Fibroblast of mammary gland (primary cell): Measurements from ENCODE around the gene HILPDA.

ENCODE experiments used
- DNase-seq: peaks from one replicate; pipeline ENCODE4 v3.0.0-alpha.2; 2010; ENCODE audit warnings: low read depth
- H3K4me3 ChIP-seq: 2 replicates; pipeline ENCODE4 v1.5.1; 2011; ENCODE audit warnings: low read depth, mild to moderate bottlenecking, low read length, moderate library complexity; ENCODE audit not compliant: control insufficient read depth
- CTCF ChIP-seq: conservative IDR thresholded peaks from 2 replicates; pipeline ENCODE4 v1.5.1; 2011; ENCODE audit warnings: low read depth, low read length, inconsistent platforms; ENCODE audit not compliant: control insufficient read depth, insufficient read depth

The HILPDA gene

GRCh38 chr7:128455543-128456254, at the start of gene HILPDA:
Gene HILPDA (plus strand): TSS chr7:128455878. CDS start chr7:128457269, 1,391 bp downstream.
- H3K4me3 ChIP-seq: peak within 1 kb of the TSS; percentile 99
- TF ChIP-seq CTCF: no peak
- peak; percentile 98 for DNase-seq

- no peak overlapping the region for H3K4me3 ChIP-seq
- no peak for DNase-seq
- no peak for TF ChIP-seq CTCF
Measured at GRCh38 chr7:128406314-128407232, 49.1 kb upstream of the HILPDA start.

- TF ChIP-seq CTCF: no peak
- H3K4me3 ChIP-seq: no peak overlapping the region
Measured at GRCh38 chr7:128407233-128407589, 48.5 kb upstream of the HILPDA start.

GRCh38 chr7:128407751-128408708, 47.6 kb upstream of the HILPDA start:
- no peak for DNase-seq
- no peak overlapping the region for H3K4me3 ChIP-seq
- TF ChIP-seq CTCF: no peak

More at GRCh38 chr7:128407233-128407589, 48.5 kb upstream of the HILPDA start:
- no peak for DNase-seq

- DNase-seq: peak; percentile 27
- peak overlapping the region; percentile 71 for H3K4me3 ChIP-seq
- TF ChIP-seq CTCF: no peak
Measured at GRCh38 chr7:128408709-128409595, 46.7 kb upstream of the HILPDA start.
